ENCODE data around the gene MS4A6A. TPM values are rescaled to one million over a fixed set of nuclear protein-coding genes. Genes with fewer than 3 reads are reported as not detected.
"Not testable (repeated sequence)": the region's sequence is repeated elsewhere in the genome, so short reads cannot be mapped to it uniquely, and the experiment has no call there.

MS4A6A gene
- total and polyA plus RNA-seq, 2 donors (not counting 1 experiment from before 2014, with no cell fraction given): not detected

GRCh38 chr11:60193687-60194433, 11.0 kb upstream of the MS4A6A start:
- Histone ChIP-seq H3K9me3 (ENCODE audit: control insufficient read depth, insufficient read depth, low read depth, low read length) (no peaks in the 10 kb centered on the region), H3K4me1 (ENCODE audit: control insufficient read depth, extremely low read depth, insufficient read depth, low read length) (no peaks in the 10 kb centered on the region), H3K4me3 (replicated peaks in 1 of 4; ENCODE audit: control extremely low read depth in 1 of 4, insufficient read depth in 1 of 4, low read depth in 3 of 4, low read length in 4 of 4) (no peak overlapping the region), H3K27ac (ENCODE audit: insufficient read depth, low read length) (no peak overlapping the region), H4K20me1 (ENCODE audit: control insufficient read depth, extremely low read depth, insufficient read depth, low read length) (no peaks in the 10 kb centered on the region), H3K36me3 (ENCODE audit: control insufficient read depth, insufficient read depth, low read length) (no peaks in the 10 kb centered on the region), H2AFZ (ENCODE audit: low read length) (no peak overlapping the region), H3K79me2 (ENCODE audit: control insufficient read depth, insufficient read depth, low read length) (no peaks in the 10 kb centered on the region), H3K9ac (ENCODE audit: insufficient read depth, low read length) (no peak overlapping the region), H3K27me3 (ENCODE audit: control insufficient read depth, insufficient read depth, low read length) (no peaks in the 10 kb centered on the region), H3K4me2 (ENCODE audit: extremely low read depth, insufficient read depth, low read length) (no peak overlapping the region)
- no peak for TF ChIP-seq EZH2 (IDR thresholded peaks at IDR 0.05; ENCODE audit: low read length, missing control alignments)
- peak; percentile 66 to 89 for TF ChIP-seq CTCF (conservative IDR thresholded peaks at IDR 0.05 in 1 of 2, IDR thresholded peaks at IDR 0.05 in 1 of 2; ENCODE audit: low read depth in 1 of 2, low read length in 2 of 2)
- DNase-seq (ENCODE audit: low read depth in 2 of 2): peak; percentile 6 to 11

- DNase-seq (ENCODE audit: low read depth in 2 of 2); H3K4me2 ChIP-seq (ENCODE audit: extremely low read depth, insufficient read depth, low read length); H4K20me1 ChIP-seq (ENCODE audit: control insufficient read depth, extremely low read depth, insufficient read depth, low read length); H3K4me3 ChIP-seq (replicated peaks in 1 of 4; ENCODE audit: control extremely low read depth in 1 of 4, insufficient read depth in 1 of 4, low read depth in 3 of 4, low read length in 4 of 4); H3K4me1 ChIP-seq (ENCODE audit: control insufficient read depth, extremely low read depth, insufficient read depth, low read length); H3K27me3 ChIP-seq (ENCODE audit: control insufficient read depth, insufficient read depth, low read length); H3K79me2 ChIP-seq (ENCODE audit: control insufficient read depth, insufficient read depth, low read length); H3K36me3 ChIP-seq (ENCODE audit: control insufficient read depth, insufficient read depth, low read length); H3K9ac ChIP-seq (ENCODE audit: insufficient read depth, low read length); H3K27ac ChIP-seq (ENCODE audit: insufficient read depth, low read length); H3K9me3 ChIP-seq (ENCODE audit: control insufficient read depth, insufficient read depth, low read depth, low read length); H2AFZ ChIP-seq (ENCODE audit: low read length): not testable (repeated sequence)
These were observed 9.7 kb upstream of the MS4A6A start for GRCh38 chr11:60192564-60192963.

- H3K27me3 ChIP-seq (ENCODE audit: control insufficient read depth, insufficient read depth, low read length); H3K4me2 ChIP-seq (ENCODE audit: extremely low read depth, insufficient read depth, low read length); H3K4me3 ChIP-seq (replicated peaks in 1 of 4; ENCODE audit: control extremely low read depth in 1 of 4, insufficient read depth in 1 of 4, low read depth in 3 of 4, low read length in 4 of 4); H3K4me1 ChIP-seq (ENCODE audit: control insufficient read depth, extremely low read depth, insufficient read depth, low read length); H2AFZ ChIP-seq (ENCODE audit: low read length); H3K9ac ChIP-seq (ENCODE audit: insufficient read depth, low read length); H3K36me3 ChIP-seq (ENCODE audit: control insufficient read depth, insufficient read depth, low read length); H3K27ac ChIP-seq (ENCODE audit: insufficient read depth, low read length); DNase-seq (ENCODE audit: low read depth in 2 of 2); H3K9me3 ChIP-seq (ENCODE audit: control insufficient read depth, insufficient read depth, low read depth, low read length); H4K20me1 ChIP-seq (ENCODE audit: control insufficient read depth, extremely low read depth, insufficient read depth, low read length); H3K79me2 ChIP-seq (ENCODE audit: control insufficient read depth, insufficient read depth, low read length): not testable (repeated sequence)
These were observed 5.6 kb upstream of the MS4A6A start for GRCh38 chr11:60188481-60188880.

GRCh38 chr11:60186128-60186527, 3.2 kb upstream of the MS4A6A start:
- H2AFZ ChIP-seq (ENCODE audit: low read length); H3K79me2 ChIP-seq (ENCODE audit: control insufficient read depth, insufficient read depth, low read length); H3K9me3 ChIP-seq (ENCODE audit: control insufficient read depth, insufficient read depth, low read depth, low read length); H3K36me3 ChIP-seq (ENCODE audit: control insufficient read depth, insufficient read depth, low read length); H3K4me1 ChIP-seq (ENCODE audit: control insufficient read depth, extremely low read depth, insufficient read depth, low read length); H3K9ac ChIP-seq (ENCODE audit: insufficient read depth, low read length); H3K27me3 ChIP-seq (ENCODE audit: control insufficient read depth, insufficient read depth, low read length); H3K4me3 ChIP-seq (replicated peaks in 1 of 4; ENCODE audit: control extremely low read depth in 1 of 4, insufficient read depth in 1 of 4, low read depth in 3 of 4, low read length in 4 of 4); DNase-seq (ENCODE audit: low read depth in 2 of 2); H4K20me1 ChIP-seq (ENCODE audit: control insufficient read depth, extremely low read depth, insufficient read depth, low read length); H3K4me2 ChIP-seq (ENCODE audit: extremely low read depth, insufficient read depth, low read length); H3K27ac ChIP-seq (ENCODE audit: insufficient read depth, low read length): not testable (repeated sequence)

- H3K9ac ChIP-seq (ENCODE audit: insufficient read depth, low read length); H3K27ac ChIP-seq (ENCODE audit: insufficient read depth, low read length); H3K79me2 ChIP-seq (ENCODE audit: control insufficient read depth, insufficient read depth, low read length); DNase-seq (ENCODE audit: low read depth in 2 of 2); H3K36me3 ChIP-seq (ENCODE audit: control insufficient read depth, insufficient read depth, low read length); H4K20me1 ChIP-seq (ENCODE audit: control insufficient read depth, extremely low read depth, insufficient read depth, low read length); H3K4me1 ChIP-seq (ENCODE audit: control insufficient read depth, extremely low read depth, insufficient read depth, low read length); H3K4me2 ChIP-seq (ENCODE audit: extremely low read depth, insufficient read depth, low read length); H3K9me3 ChIP-seq (ENCODE audit: control insufficient read depth, insufficient read depth, low read depth, low read length); H3K4me3 ChIP-seq (replicated peaks in 1 of 4; ENCODE audit: control extremely low read depth in 1 of 4, insufficient read depth in 1 of 4, low read depth in 3 of 4, low read length in 4 of 4); H3K27me3 ChIP-seq (ENCODE audit: control insufficient read depth, insufficient read depth, low read length); H2AFZ ChIP-seq (ENCODE audit: low read length): not testable (repeated sequence)
These were observed 2.6 kb upstream of the MS4A6A start for GRCh38 chr11:60185512-60185827.
